Neural crest cell (in vitro differentiated cells): ENCODE measurements around the gene CCL2. TPM values are rescaled to one million over a fixed set of nuclear protein-coding genes. Genes with fewer than 3 reads are reported as not detected.

Source experiments
- DNase-seq: peaks from one replicate; pipeline ENCODE4 v3.0.0; 2021; ENCODE audit warnings: low read depth, mixed read lengths, low spot score
- H3K27ac Mint-ChIP-seq: one replicate; pipeline ENCODE4 v1.8.0; 2021; ENCODE audit warnings: mild to moderate bottlenecking, mixed read lengths; ENCODE audit not compliant: unreplicated experiment
- H3K27me3 Mint-ChIP-seq: 2 replicates; pipeline ENCODE4 v1.8.0; 2021; ENCODE audit warnings: low read depth, mild to moderate bottlenecking, mixed read lengths
- H3K36me3 Mint-ChIP-seq: 2 replicates; pipeline ENCODE4 v1.8.0; 2021; ENCODE audit warnings: low read depth, mild to moderate bottlenecking, mixed read lengths
- H3K4me1 Mint-ChIP-seq: 2 replicates; pipeline ENCODE4 v1.8.0; 2021; ENCODE audit warnings: mixed read lengths
- H3K4me3 Mint-ChIP-seq: one replicate; pipeline ENCODE4 v1.8.0; 2021; ENCODE audit warnings: mild to moderate bottlenecking, mixed read lengths
- H3K9me3 Mint-ChIP-seq: 2 replicates; pipeline ENCODE4 v1.8.0; 2021; ENCODE audit warnings: mixed read lengths
- total RNA-seq: library from RNA; stranded (reverse); gene quantifications from 2 replicates; pipeline ENCODE4 v1.2.1, GENCODE V29; 2021
- TF ChIP-seq, protein P1 (sequence below): fragments of 200-600 bp; sonication (generic); conservative IDR thresholded peaks from 2 replicates; pipeline ENCODE4 v1.5.0; 2021; ENCODE audit warnings: antibody characterized with exemption, mild to moderate bottlenecking

Gene CCL2
- total RNA-seq, 1 donor from 2014 or later = 3.5 TPM

DNA sequence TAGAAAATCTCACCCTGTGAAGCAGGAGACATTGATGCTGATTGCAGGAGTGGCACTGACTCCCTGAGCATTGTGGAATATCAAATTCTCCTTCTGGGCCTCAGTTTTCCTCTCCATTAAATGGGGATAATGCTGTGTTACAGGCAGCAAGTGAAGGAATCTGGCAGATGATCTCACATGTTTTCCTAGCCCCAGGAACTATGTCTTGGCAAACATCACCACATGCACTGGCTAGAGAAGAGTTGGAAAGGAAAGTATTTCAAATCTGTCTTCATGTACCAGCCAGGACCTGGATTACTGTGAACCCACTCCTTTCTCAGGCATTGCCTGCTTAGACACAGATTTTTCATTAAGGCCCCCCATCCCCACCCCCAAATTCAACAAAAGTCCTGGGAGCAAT lies 50.5 kb downstream of the CCL2 start:
- TF ChIP-seq, protein P1, sequence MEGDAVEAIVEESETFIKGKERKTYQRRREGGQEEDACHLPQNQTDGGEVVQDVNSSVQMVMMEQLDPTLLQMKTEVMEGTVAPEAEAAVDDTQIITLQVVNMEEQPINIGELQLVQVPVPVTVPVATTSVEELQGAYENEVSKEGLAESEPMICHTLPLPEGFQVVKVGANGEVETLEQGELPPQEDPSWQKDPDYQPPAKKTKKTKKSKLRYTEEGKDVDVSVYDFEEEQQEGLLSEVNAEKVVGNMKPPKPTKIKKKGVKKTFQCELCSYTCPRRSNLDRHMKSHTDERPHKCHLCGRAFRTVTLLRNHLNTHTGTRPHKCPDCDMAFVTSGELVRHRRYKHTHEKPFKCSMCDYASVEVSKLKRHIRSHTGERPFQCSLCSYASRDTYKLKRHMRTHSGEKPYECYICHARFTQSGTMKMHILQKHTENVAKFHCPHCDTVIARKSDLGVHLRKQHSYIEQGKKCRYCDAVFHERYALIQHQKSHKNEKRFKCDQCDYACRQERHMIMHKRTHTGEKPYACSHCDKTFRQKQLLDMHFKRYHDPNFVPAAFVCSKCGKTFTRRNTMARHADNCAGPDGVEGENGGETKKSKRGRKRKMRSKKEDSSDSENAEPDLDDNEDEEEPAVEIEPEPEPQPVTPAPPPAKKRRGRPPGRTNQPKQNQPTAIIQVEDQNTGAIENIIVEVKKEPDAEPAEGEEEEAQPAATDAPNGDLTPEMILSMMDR = no peak
- DNase-seq = no peak
- H3K36me3 Mint-ChIP-seq = no peaks in the 10 kb centered on the region
- H3K4me1 Mint-ChIP-seq = no peaks in the 10 kb centered on the region
- no peaks in the 10 kb centered on the region for H3K9me3 Mint-ChIP-seq
- no peak overlapping the region for H3K27ac Mint-ChIP-seq
- H3K4me3 Mint-ChIP-seq = no peak overlapping the region
- H3K27me3 Mint-ChIP-seq = peaks cover 26% of the 10 kb centered on the region

DNA sequence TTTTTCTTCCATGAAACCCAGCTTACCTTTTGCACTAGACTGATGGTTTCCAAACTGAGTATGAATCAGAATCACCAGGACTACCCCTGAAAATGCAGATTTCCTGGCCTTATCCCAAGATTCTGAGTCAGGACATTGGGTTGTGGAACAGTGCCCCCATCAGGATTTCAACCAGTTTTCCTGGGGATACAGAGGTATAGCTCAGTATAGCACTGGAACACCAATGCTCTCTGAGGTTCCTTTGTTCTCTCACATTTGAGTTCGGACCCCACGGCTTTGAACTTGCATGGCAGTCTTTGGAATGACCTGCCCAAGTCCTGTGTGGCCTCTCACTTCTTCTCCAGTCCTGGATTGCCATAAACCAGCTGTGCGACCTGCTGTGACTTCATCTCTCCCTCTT lies 51.4 kb downstream of the CCL2 start:
- Mint-ChIP-seq H3K36me3 (no peaks in the 10 kb centered on the region), H3K4me3 (no peak overlapping the region), H3K4me1 (no peaks in the 10 kb centered on the region), H3K27me3 (peaks cover 29% of the 10 kb centered on the region), H3K27ac (no peak overlapping the region), H3K9me3 (no peaks in the 10 kb centered on the region)
- no peak for DNase-seq
- TF ChIP-seq, protein P1 = no peak

Other genes with a start within 250 kb of the CCL2 start
- gene CCL7, start 14.9 kb downstream of the CCL2 start, total RNA-seq = not detected in 2 replicates
- gene CCL11, start 30.5 kb downstream of the CCL2 start, total RNA-seq = not detected in 2 replicates
- gene CCL8, start 64.2 kb downstream of the CCL2 start, total RNA-seq = not detected in 2 replicates
- gene CCL13, start 101.2 kb downstream of the CCL2 start, total RNA-seq = not detected in 2 replicates
- gene CCL1, start 107.9 kb downstream of the CCL2 start, total RNA-seq = not detected in 2 replicates